HepG2 (cell line): ENCODE data around the gene UNC5B. TPM values are rescaled to one million over a fixed set of nuclear protein-coding genes. Genes with fewer than 3 reads are reported as not detected.

Experiments
- ATAC-seq: fragments of 200-7000 bp; cut with Tn5 transposase; 3 replicates; pipeline ENCODE4 v1.9.1; 2020; ENCODE audit warnings: mild to moderate bottlenecking, moderate library complexity
- BruUV-seq: library from RNA; stranded (reverse); fragments of 400-500 nt; replicated peaks from 2 replicates; lab custom pipeline; 2021; lab: Mats Ljungman, UMichigan
- CTCF ChIA-PET: fragments of 300-600 bp; formaldehyde crosslinking; extraction: SDS; loops from one replicate; lab custom pipeline; 2021; ENCODE audit warnings: low total read pairs, inconsistent platforms, low intra/inter-chr PET ratio; lab: Yijun Ruan, JAX
- POLR2A ChIA-PET: fragments of 350-600 bp; sonication (Branson Sonifier 250); formaldehyde crosslinking; loops from one replicate; lab custom pipeline; 2020; ENCODE audit warnings: antibody characterized with exemption, inconsistent platforms; lab: Yijun Ruan, JAX
- DNase-seq: peaks from one replicate; pipeline ENCODE4 v3.0.0-alpha.2; 2015; ENCODE audit warnings: low spot score
- FAIRE-seq: peaks from 3 replicates; lab custom pipeline; 2011; peaks lifted over from hg19 to GRCh38; lab: Jason Lieb, UNC
- H2AFZ ChIP-seq: one replicate; pipeline ENCODE4 v1.6.1; 2011; ENCODE audit warnings: low read length, inconsistent platforms
- H3K27ac ChIP-seq: fragments of 300-600 bp; 3 replicates; pipeline ENCODE4 v1.8.0; 2011; ENCODE audit warnings: mixed run types, mild to moderate bottlenecking, mixed read lengths, low read length, inconsistent platforms; ENCODE audit not compliant: insufficient read depth; ENCODE audit errors: extremely low read length
- H3K27me3 ChIP-seq, 2 experiments: fragments of 200-600 bp in 1 of 2; 2 replicates in 1 of 2; 3 replicates in 1 of 2; pipeline versions ENCODE4 v1.6.0 to v1.8.0; 2011; ENCODE audit warnings: low read length in 2 of 2, mild to moderate bottlenecking in 2 of 2, moderate library complexity in 2 of 2, inconsistent platforms in 1 of 2; ENCODE audit not compliant: insufficient read depth in 2 of 2, control insufficient read depth in 1 of 2
- H3K36me3 ChIP-seq, 2 experiments: fragments of 200-600 bp in 1 of 2; replicated peaks in 1 of 2; 2 replicates in 1 of 2; 3 replicates in 1 of 2; pipeline versions ENCODE4 v1.5.1 to v1.8.0; 2011; ENCODE audit warnings: low read length in 2 of 2, inconsistent platforms in 1 of 2; ENCODE audit not compliant: insufficient read depth in 2 of 2, control insufficient read depth in 1 of 2
- H3K4me1 ChIP-seq: 2 replicates; pipeline ENCODE4 v1.5.1; 2012; ENCODE audit warnings: low read length, inconsistent platforms; ENCODE audit not compliant: insufficient read depth
- H3K4me2 ChIP-seq: 2 replicates; pipeline ENCODE4 v1.6.0; 2011; ENCODE audit warnings: low read depth, low read length, inconsistent platforms
- H3K4me3 ChIP-seq, 3 experiments: fragments of 200-600 bp in 1 of 3; sonication (generic), shearing (Covaris generic) in 1 of 3; replicated peaks in 1 of 3; 2 replicates each; pipeline ENCODE4 v1.5.1; 2011 to 2016; ENCODE audit warnings: low read length in 3 of 3, inconsistent platforms in 2 of 3, low read depth in 2 of 3, mild to moderate bottlenecking in 2 of 3, control low read depth in 1 of 3, mixed read lengths in 1 of 3; ENCODE audit not compliant: insufficient read depth in 1 of 3
- H3K79me2 ChIP-seq: one replicate; pipeline ENCODE4 v1.6.1; 2011; ENCODE audit warnings: low read length, inconsistent platforms; ENCODE audit not compliant: insufficient read depth
- H3K9ac ChIP-seq: 2 replicates; pipeline ENCODE4 v1.6.0; 2011; ENCODE audit warnings: mild to moderate bottlenecking, low read depth, low read length, inconsistent platforms; ENCODE audit not compliant: insufficient read depth
- H3K9me3 ChIP-seq: 2 replicates; pipeline ENCODE4 v1.5.1; 2012; ENCODE audit warnings: mild to moderate bottlenecking, low read length
- H4K20me1 ChIP-seq: 2 replicates; pipeline ENCODE4 v1.6.0; 2011; ENCODE audit warnings: inconsistent platforms, mild to moderate bottlenecking, low read length, moderate library complexity; ENCODE audit not compliant: insufficient read depth
- RAD21 ChIP-seq: fragments of 450-650 bp; formaldehyde crosslinking; IDR thresholded peaks from 2 replicates; pipeline ENCODE4 v1.5.0; 2020; ENCODE audit warnings: mild to moderate bottlenecking
- SMC3 ChIP-seq: IDR thresholded peaks from 2 replicates; pipeline ENCODE4 v1.6.1; 2011; ENCODE audit warnings: low read length, improper control_type of control experiment
- STAG1 ChIP-seq: sonication (generic); formaldehyde crosslinking; IDR thresholded peaks from 2 replicates; pipeline ENCODE4 v1.4.0; 2020; ENCODE audit warnings: missing genetic modification reagents
- ZFX ChIP-seq: sonication (generic); formaldehyde crosslinking; IDR thresholded peaks from 2 replicates; pipeline ENCODE4 v1.4.0; 2020; ENCODE audit warnings: mild to moderate bottlenecking, low read depth, missing genetic modification reagents, moderate library complexity
- ZMYM3 ChIP-seq: sonication (generic); formaldehyde crosslinking; IDR thresholded peaks from 2 replicates; pipeline ENCODE4 v1.5.1; 2020; ENCODE audit warnings: mild to moderate bottlenecking, missing genetic modification reagents
- ZNF740 ChIP-seq: sonication (generic); formaldehyde crosslinking; IDR thresholded peaks from 2 replicates; pipeline ENCODE4 v1.4.0; 2020; ENCODE audit warnings: missing genetic modification reagents
- WGBS: methylation state at CpG from one replicate; pipeline ENCODE4 v1.1.6; 2017; ENCODE audit warnings: low lambda C conversion rate; 5-methylcytosine and 5-hydroxymethylcytosine counted together
- in situ Hi-C: cut with HindIII; loops from 2 replicates; pipeline ENCODE4 v1.10.0; 2017; ENCODE audit warnings: low pct_unique_long_range_greater_than_20kb; ENCODE audit not compliant: extremely low pct_ligation_motif_present
- intact Hi-C: fragments of 100-400 bp; cut with micrococcal nuclease; formaldehyde crosslinking; loops from one replicate; pipeline ENCODE4 v1.10.0; 2022; ENCODE audit not compliant: unreplicated experiment
- polyA plus RNA-seq, 8 experiments: library from polyadenylated mRNA; depleted of rRNA in 3 of 8; stranded (reverse) in 7 of 8; unstranded in 1 of 8; fragments of >200 nt; fragmentation: Illumina TruSeq in 4 of 8; extraction: Trizol in 4 of 8; gene quantifications; 2 replicates each; pipeline versions ENCODE4 v1.2.1 to v1.2.3, GENCODE V29; 2011 to 2016; ENCODE audit warnings: low read depth in 4 of 8, missing spikeins in 1 of 8, mixed read lengths in 1 of 8; ENCODE audit not compliant: insufficient read depth in 1 of 8
- total RNA-seq, 5 experiments: library from RNA; depleted of rRNA; stranded (reverse); fragments of >200 nt; fragmentation: Illumina TruSeq; extraction: Trizol; gene quantifications; 2 replicates each; pipeline ENCODE4 v1.2.3, GENCODE V29; 2016; ENCODE audit warnings: low read depth in 1 of 5
- TF ChIP-seq, protein P1 (sequence below): sonication (generic); formaldehyde crosslinking; IDR thresholded peaks from 2 replicates; pipeline ENCODE4 v1.4.0; 2020; ENCODE audit warnings: missing genetic modification reagents
- TF ChIP-seq, protein P2 (sequence below): sonication (generic); formaldehyde crosslinking; IDR thresholded peaks from 2 replicates; pipeline ENCODE4 v1.5.0; 2020; ENCODE audit warnings: mild to moderate bottlenecking, missing genetic modification reagents, moderate library complexity

UNC5B gene
- total and polyA plus RNA-seq, 2 of the 13 experiments (the other 11 are each of a cell fraction or from before 2014, with no cell fraction given): 0.07 TPM

GRCh38 chr10:71314028-71314693, 101.8 kb downstream of the UNC5B start:
- no peak overlapping the region for H2AFZ ChIP-seq
- H3K9me3 ChIP-seq: no peaks in the 10 kb centered on the region
- intact Hi-C loops: loop anchor here (1.0 to 10.0 kb wide), 3 partner anchors 121 to 291 kb away; no protein-coding TSS in a partner anchor
- H3K4me1 ChIP-seq: 0 out of 2 replicates have a peak, but pooled peaks cover 5% of the 10 kb centered on the region
- BruUV-seq: no TSS peak
- ChIA-PET POLR2A (no interaction called here), CTCF (interaction anchor here (1.7 to 2.4 kb wide), 2 partner anchors 256 to 295 kb away, joined by 7 to 29 read pairs; no protein-coding TSS in a partner anchor)
- no peak overlapping the region for H3K4me3 ChIP-seq
- H3K27me3 ChIP-seq: peaks cover 1 to 15% of the 10 kb centered on the region in 2 experiments; a peak in 2 of 5 replicates
- 6% methylated on average over 14 of the region's 21 CpGs for WGBS
- in situ Hi-C loops: loop anchor here (10.0 kb wide), 1 partner anchor 301 kb away; no protein-coding TSS in a partner anchor
- no peaks in the 10 kb centered on the region for H3K79me2 ChIP-seq
- H3K27ac ChIP-seq: no peak overlapping the region
- no peak overlapping the region for H3K9ac ChIP-seq
- TF ChIP-seq ZNF740 (CRISPR knock-in tag): peak; percentile 77; the same call in 1 of the 2 replicates
- TF ChIP-seq ZMYM3 (CRISPR knock-in tag): no peak
- TF ChIP-seq, protein P1, sequence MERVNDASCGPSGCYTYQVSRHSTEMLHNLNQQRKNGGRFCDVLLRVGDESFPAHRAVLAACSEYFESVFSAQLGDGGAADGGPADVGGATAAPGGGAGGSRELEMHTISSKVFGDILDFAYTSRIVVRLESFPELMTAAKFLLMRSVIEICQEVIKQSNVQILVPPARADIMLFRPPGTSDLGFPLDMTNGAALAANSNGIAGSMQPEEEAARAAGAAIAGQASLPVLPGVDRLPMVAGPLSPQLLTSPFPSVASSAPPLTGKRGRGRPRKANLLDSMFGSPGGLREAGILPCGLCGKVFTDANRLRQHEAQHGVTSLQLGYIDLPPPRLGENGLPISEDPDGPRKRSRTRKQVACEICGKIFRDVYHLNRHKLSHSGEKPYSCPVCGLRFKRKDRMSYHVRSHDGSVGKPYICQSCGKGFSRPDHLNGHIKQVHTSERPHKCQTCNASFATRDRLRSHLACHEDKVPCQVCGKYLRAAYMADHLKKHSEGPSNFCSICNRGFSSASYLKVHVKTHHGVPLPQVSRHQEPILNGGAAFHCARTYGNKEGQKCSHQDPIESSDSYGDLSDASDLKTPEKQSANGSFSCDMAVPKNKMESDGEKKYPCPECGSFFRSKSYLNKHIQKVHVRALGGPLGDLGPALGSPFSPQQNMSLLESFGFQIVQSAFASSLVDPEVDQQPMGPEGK (CRISPR knock-in tag): peak; percentile 53
- peak; percentile 81 for TF ChIP-seq STAG1 (CRISPR knock-in tag)
- no peak for TF ChIP-seq ZFX
- peak; percentile 57 for TF ChIP-seq RAD21 (CRISPR knock-in tag)
- TF ChIP-seq SMC3: peak; percentile 66
- TF ChIP-seq, protein P2, sequence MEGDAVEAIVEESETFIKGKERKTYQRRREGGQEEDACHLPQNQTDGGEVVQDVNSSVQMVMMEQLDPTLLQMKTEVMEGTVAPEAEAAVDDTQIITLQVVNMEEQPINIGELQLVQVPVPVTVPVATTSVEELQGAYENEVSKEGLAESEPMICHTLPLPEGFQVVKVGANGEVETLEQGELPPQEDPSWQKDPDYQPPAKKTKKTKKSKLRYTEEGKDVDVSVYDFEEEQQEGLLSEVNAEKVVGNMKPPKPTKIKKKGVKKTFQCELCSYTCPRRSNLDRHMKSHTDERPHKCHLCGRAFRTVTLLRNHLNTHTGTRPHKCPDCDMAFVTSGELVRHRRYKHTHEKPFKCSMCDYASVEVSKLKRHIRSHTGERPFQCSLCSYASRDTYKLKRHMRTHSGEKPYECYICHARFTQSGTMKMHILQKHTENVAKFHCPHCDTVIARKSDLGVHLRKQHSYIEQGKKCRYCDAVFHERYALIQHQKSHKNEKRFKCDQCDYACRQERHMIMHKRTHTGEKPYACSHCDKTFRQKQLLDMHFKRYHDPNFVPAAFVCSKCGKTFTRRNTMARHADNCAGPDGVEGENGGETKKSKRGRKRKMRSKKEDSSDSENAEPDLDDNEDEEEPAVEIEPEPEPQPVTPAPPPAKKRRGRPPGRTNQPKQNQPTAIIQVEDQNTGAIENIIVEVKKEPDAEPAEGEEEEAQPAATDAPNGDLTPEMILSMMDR (CRISPR knock-in tag): peak; percentile 75
- H4K20me1 ChIP-seq: no peaks in the 10 kb centered on the region
- FAIRE-seq (peak; percentile 71), ATAC-seq (peak; percentile 30; the same call in 2 of the 3 replicates), DNase-seq (no peak)
- no peak overlapping the region for H3K4me2 ChIP-seq
- H3K36me3 ChIP-seq: no peaks in the 10 kb centered on the region
